BE2C (cell line): ENCODE data around the gene DYRK1A.

Experiments
- DNase-seq: peaks from one replicate; pipeline ENCODE4 v3.0.0-alpha.2; 2020
- H3K27me3 ChIP-seq: fragments of 250-450 bp; sonication (Bioruptor Pico); 2 replicates; pipeline ENCODE4 v1.5.1; 2020; ENCODE audit warnings: mild to moderate bottlenecking
- H3K36me3 ChIP-seq: fragments of 250-450 bp; sonication (Bioruptor Pico); 2 replicates; pipeline ENCODE4 v1.5.1; 2020; ENCODE audit warnings: mild to moderate bottlenecking
- H3K4me1 ChIP-seq: fragments of 250-450 bp; sonication (Bioruptor Pico); 2 replicates; pipeline ENCODE4 v1.5.1; 2020
- H3K4me3 ChIP-seq: 2 replicates; pipeline ENCODE4 v1.5.1; 2011; ENCODE audit warnings: low read depth, low read length
- H3K9me3 ChIP-seq: fragments of 250-450 bp; sonication (Bioruptor Pico); 2 replicates; pipeline ENCODE4 v1.5.1; 2020
- TF ChIP-seq, protein P1 (sequence below): IDR thresholded peaks from 2 replicates; pipeline ENCODE4 v1.5.1; 2012; ENCODE audit warnings: mild to moderate bottlenecking, low read depth, low read length

DYRK1A gene

DNA sequence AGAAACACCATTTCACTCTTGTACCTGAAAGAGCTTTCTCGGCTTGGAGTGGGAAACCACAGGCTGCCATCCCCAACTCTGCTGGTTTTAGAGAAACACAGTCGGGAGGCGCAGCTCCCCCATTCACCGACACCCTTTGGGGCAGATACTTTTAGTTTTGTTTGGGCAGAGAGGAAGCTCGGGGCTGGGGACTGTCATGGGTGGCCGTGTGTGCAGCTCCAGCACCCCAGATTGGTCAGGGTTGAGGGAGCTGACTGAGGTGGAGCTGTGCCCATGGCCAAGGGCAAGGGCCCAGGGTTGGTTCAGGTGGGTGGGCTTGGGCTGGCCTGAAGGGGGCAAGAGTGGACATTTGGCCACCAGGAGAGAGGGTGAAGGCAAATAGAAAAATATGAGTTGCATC, 163.1 kb downstream of the DYRK1A start:
- Histone ChIP-seq H3K36me3 (no peaks in the 10 kb centered on the region), H3K27me3 (peaks cover 5% of the 10 kb centered on the region), H3K9me3 (no peaks in the 10 kb centered on the region), H3K4me1 (no peaks in the 10 kb centered on the region), H3K4me3 (no peak overlapping the region)
- DNase-seq = no peak
- TF ChIP-seq, protein P1, sequence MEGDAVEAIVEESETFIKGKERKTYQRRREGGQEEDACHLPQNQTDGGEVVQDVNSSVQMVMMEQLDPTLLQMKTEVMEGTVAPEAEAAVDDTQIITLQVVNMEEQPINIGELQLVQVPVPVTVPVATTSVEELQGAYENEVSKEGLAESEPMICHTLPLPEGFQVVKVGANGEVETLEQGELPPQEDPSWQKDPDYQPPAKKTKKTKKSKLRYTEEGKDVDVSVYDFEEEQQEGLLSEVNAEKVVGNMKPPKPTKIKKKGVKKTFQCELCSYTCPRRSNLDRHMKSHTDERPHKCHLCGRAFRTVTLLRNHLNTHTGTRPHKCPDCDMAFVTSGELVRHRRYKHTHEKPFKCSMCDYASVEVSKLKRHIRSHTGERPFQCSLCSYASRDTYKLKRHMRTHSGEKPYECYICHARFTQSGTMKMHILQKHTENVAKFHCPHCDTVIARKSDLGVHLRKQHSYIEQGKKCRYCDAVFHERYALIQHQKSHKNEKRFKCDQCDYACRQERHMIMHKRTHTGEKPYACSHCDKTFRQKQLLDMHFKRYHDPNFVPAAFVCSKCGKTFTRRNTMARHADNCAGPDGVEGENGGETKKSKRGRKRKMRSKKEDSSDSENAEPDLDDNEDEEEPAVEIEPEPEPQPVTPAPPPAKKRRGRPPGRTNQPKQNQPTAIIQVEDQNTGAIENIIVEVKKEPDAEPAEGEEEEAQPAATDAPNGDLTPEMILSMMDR = no peak

DNA sequence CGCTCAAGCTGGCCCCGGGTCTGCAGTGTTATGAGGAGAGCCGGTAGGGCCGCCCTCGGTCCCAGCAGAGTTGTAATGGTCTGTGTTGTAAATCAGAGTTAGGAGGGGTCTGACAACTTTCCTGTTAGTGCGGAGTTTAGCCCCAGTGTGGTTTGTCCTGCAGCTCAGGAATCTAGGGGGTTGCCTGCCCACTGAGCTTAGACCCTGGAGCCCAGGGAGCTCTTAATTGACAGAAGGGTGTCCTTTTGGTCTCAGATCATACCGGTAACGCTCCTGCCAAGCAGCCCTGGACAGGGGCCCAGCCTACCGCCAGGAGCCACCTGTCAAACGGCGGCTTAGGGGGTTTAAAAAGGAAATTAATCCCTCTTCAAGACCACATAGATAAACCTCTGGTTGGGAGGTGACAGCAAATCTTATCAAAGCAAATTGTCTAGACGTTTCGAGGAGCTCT, 164.4 kb downstream of the DYRK1A start:
- Histone ChIP-seq H3K4me3 (no peak overlapping the region), H3K27me3 (peaks cover 5% of the 10 kb centered on the region), H3K4me1 (no peaks in the 10 kb centered on the region), H3K9me3 (no peaks in the 10 kb centered on the region), H3K36me3 (no peaks in the 10 kb centered on the region)
- no peak for DNase-seq
- TF ChIP-seq, protein P1 = no peak

DNA sequence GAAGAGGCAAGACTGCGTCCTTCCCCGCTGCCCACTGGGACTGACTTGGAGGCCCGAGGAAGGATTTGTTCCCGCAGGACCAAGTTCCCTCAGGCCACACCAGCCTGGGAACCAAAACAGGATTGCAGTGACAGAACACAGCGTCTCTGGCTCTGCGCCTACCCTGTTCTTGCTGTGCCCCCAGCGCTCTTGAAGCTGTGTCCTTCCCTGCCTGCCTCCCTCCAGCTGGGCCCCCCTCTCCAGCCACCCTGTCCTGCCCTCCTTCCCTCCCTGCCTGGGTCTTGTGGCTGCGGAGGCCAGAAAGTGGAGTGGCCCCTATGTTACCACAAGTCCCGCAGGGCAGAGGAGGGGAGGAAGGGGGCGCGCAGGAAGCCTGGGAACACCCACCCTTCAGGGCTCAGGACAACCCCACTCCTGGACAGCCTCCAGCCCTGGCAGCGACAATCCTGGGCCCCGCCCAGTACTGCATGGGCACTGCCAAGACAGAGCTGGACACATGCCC, 164.9 kb downstream of the DYRK1A start:
- H3K9me3 ChIP-seq = no peaks in the 10 kb centered on the region
- DNase-seq = no peak
- H3K4me3 ChIP-seq = no peak overlapping the region
- H3K4me1 ChIP-seq = no peaks in the 10 kb centered on the region
- TF ChIP-seq, protein P1 = no peak
- H3K27me3 ChIP-seq = peaks cover 5% of the 10 kb centered on the region
- H3K36me3 ChIP-seq = no peaks in the 10 kb centered on the region

DNA sequence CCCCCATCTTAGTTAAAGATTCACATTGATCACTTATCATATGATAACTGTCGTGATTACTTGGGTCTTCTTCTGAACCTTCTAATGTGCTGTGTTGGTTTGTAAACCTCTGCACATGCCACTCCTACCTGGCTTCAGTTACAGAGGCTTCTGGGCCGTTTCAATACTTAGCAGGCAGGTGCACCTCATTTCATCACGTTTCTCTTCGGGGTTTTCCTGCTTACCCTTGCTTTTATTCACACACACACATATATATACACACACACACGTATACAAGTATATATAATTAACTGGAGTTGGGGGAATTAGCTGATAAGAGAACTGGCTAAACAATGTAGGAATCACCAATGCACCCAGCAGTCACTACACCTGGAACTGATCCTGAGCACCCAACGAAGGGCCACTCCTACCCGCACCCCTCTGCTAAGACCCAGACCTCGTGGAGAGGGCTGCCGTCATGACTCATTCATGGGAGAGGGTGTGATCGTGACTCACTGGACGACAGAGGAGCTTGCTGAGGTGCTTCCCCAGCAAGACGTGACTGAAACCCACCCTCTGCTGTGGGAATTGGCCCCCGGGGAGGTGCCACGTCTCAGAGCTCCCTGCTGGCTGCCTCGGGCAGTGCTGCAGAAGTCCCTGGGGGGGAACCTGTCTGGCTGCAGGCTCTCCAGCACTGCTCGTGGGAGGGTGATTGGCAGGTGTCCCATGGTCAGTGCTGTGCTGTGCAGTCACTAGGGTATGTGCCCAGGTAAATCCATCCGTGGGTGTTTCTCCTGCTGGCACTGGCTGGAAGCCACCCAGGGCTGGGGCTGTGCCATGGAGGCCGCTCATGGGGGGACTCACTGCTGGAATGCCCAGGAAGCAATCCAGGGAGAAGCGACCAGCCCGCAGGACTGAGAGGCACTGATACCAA, 166.6 kb downstream of the DYRK1A start:
- DNase-seq = peak; percentile 38
- Histone ChIP-seq H3K4me3 (no peak overlapping the region), H3K36me3 (no peaks in the 10 kb centered on the region), H3K27me3 (peaks cover 5% of the 10 kb centered on the region), H3K4me1 (no peaks in the 10 kb centered on the region), H3K9me3 (no peaks in the 10 kb centered on the region)
- TF ChIP-seq, protein P1 = peak; percentile 16; the same call in 1 of the 2 replicates

DNA sequence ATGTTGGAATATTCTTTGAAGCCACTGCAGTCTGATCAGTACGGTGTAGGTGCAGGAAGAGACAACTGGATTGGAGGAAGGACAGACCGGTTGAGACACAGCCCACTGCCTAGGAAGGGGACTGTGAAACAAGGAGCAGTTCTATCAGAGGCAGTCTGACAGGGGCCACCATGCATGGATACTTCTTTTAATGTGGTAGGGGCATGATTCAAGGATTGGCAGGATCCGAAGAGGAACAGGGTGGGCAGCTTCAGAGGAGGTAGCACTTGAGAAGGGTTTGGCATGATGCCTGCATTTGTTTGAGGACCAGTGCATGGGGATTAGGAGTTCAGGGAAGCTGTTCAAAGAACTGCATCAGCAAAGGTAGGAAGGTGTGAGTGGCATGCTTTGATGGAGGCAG, 167.9 kb downstream of the DYRK1A start:
- H3K27me3 ChIP-seq = peaks cover 5% of the 10 kb centered on the region
- H3K4me3 ChIP-seq = no peak overlapping the region
- no peak for DNase-seq
- no peaks in the 10 kb centered on the region for H3K4me1 ChIP-seq
- H3K9me3 ChIP-seq = no peaks in the 10 kb centered on the region
- TF ChIP-seq, protein P1 = no peak
- H3K36me3 ChIP-seq = no peaks in the 10 kb centered on the region

DNA sequence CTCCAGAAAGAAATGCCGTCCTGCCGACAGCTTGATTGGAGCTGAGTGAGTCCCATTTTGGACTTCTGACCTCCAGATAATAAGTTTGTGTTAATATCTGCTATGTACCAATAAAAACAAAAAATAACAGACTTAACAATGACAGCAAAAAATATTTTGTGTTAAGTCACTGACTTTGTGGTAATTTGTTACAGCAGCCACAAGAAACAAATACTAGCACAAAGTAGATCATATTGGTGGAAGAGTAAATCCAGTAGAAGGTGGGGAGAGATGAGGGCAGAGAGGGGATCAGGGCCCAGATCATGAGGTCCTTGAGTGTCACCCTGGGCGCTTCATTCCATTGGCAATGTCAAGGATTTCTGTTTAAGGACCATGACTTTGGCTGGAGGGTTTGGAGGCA, 168.6 kb downstream of the DYRK1A start:
- Histone ChIP-seq H3K27me3 (peaks cover 5% of the 10 kb centered on the region), H3K4me3 (no peak overlapping the region), H3K9me3 (no peaks in the 10 kb centered on the region), H3K4me1 (no peaks in the 10 kb centered on the region), H3K36me3 (no peaks in the 10 kb centered on the region)
- TF ChIP-seq, protein P1 = no peak
- DNase-seq = no peak
